H1 (cell line): ENCODE data around the gene SLC12A7. TPM values are rescaled to one million over a fixed set of nuclear protein-coding genes. Genes with fewer than 3 reads are reported as not detected.

Source experiments
- SP2 ChIP-seq: IDR thresholded peaks from 2 replicates; pipeline ENCODE4 v1.6.1; 2012; ENCODE audit warnings: mild to moderate bottlenecking, low read length, inconsistent platforms
- SUZ12 ChIP-seq: fragments of 200-600 bp; sonication (generic); IDR thresholded peaks from 2 replicates; pipeline ENCODE4 v1.6.1; 2012; ENCODE audit warnings: mild to moderate bottlenecking, inconsistent platforms, low read length, moderate library complexity, mixed read lengths
- TCF12 ChIP-seq: IDR thresholded peaks from 2 replicates; pipeline ENCODE4 v1.6.1; 2011; ENCODE audit warnings: low read depth, mild to moderate bottlenecking, low read length
- polyA plus RNA-seq, 7 experiments: library from polyadenylated mRNA; depleted of rRNA in 3 of 7; stranded (reverse) in 5 of 7; unstranded in 2 of 7; fragments of >200 nt in 5 of 7; fragments of 200-250 nt in 2 of 7; gene quantifications; 1 replicate in 5 of 7; 2 replicates in 1 of 7; 4 replicates in 1 of 7; pipeline versions ENCODE4 v1.2.1 to v1.2.3, GENCODE V29; 2011 to 2013; ENCODE audit warnings: missing spikeins in 2 of 7, mixed read lengths in 2 of 7
- total RNA-seq: library from RNA; stranded (reverse); fragmentation: NEBNext Ultra II Directional; extraction: Animal tissue kit (Norgen Biotek cat#: 25700); gene quantifications from 2 replicates; pipeline ENCODE4 v1.2.1, GENCODE V29; 2021

SLC12A7 gene
- total and polyA plus RNA-seq, 2 of the 8 experiments (the other 6 are each of a cell fraction or from before 2014, with no cell fraction given), result 23.5 to 39.7 TPM

DNA sequence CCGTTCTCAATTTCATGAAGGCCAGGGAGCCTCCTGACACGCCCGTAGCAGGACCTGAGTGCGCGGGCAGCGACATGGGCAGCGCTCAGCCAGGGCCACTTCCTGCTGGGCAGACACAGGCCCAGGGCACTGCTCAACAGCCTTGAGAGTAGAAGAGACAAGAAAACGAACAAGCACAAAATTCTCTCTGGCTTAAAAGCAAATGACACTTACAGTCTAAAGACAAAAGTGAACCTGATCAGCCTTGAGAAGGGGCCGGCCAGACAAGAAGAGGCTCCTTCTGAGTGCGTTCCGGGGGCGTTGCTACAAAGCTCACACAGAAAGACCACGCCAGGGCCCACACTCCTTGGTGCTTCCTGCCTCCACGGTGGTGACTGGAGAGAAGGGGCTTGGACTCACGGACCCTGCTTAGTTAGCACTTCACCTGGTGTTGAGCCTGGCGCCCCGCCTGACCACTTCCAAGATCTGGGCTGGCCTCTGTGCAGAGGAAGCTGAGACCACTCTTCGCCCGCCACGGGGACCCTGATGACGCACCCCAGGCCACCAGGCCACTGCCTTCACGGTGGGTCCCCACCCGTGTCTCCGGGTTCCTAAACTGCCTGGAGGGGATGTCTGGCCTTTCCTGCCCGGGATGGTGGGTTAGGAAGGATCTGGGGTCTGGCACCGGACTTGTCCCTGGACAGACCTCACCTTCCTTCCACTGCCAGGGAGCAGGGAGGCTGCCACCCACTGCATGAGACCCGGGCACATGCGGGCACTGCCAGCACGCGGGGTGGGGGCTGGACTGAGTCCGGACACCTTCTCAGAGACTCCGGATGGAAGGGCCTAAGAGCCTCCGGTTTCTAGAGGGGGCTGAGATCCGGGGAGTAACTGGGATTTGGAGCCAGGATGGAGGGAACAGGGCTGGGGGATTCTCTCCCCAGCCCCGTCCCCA lies 1.3 kb downstream of the SLC12A7 start (continued):
- TF ChIP-seq TCF12, result no peak
- no peak for TF ChIP-seq SP2
- no peak for TF ChIP-seq SUZ12
